ENCODE results near the gene SGMS1. TPM values are rescaled to one million over a fixed set of nuclear protein-coding genes. Genes with fewer than 3 reads are reported as not detected.
A peak's percentile ranks its signal among the peaks of the same experiment; 100 is the strongest.

SGMS1 gene
- total RNA-seq, 1 donor from 2014 or later, result 9.2 TPM

DNA sequence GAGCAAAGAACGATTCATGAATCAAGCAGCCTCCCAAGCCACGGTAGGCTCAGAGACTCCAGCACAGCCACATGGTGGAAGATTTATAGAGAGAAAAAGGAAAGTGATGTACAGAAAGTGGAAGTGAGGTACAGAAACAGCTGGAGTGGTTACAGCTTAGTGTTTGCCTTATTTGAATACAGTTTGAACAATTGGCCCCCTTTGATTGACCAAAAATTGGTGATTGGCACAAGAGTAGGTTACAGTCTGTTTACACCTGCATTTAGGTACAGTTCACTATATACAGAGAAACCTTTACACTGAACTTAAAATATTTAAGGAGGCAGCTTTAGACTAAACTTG is 236.1 kb downstream of the SGMS1 start:
- Mint-ChIP-seq H3K4me3 (no peak overlapping the region), H3K27ac (no peak overlapping the region), H3K27me3 (ENCODE audit: insufficient read depth, low read depth) (peaks cover 2% of the 10 kb centered on the region), H3K9me3 (no peaks in the 10 kb centered on the region), H3K4me1 (no peaks in the 10 kb centered on the region), H3K36me3 (no peaks in the 10 kb centered on the region)
- H2AFZ ChIP-seq (replicated peaks), result no peak overlapping the region
- DNase-seq (ENCODE audit: low spot score), result no peak
- no peaks in the 10 kb centered on the region for H3F3A ChIP-seq (ENCODE audit: low read depth)
- H3K79me2 ChIP-seq (ENCODE audit: low read depth), result no peaks in the 10 kb centered on the region
- H3K27ac ChIP-seq, result no peak overlapping the region
- H3K4me3 ChIP-seq, result no peak overlapping the region
- no peaks in the 10 kb centered on the region for H3K27me3 ChIP-seq
- H4K20me1 ChIP-seq (ENCODE audit: low read depth), result no peaks in the 10 kb centered on the region
- H3K4me2 ChIP-seq, result no peak overlapping the region
- TF ChIP-seq, protein P1, sequence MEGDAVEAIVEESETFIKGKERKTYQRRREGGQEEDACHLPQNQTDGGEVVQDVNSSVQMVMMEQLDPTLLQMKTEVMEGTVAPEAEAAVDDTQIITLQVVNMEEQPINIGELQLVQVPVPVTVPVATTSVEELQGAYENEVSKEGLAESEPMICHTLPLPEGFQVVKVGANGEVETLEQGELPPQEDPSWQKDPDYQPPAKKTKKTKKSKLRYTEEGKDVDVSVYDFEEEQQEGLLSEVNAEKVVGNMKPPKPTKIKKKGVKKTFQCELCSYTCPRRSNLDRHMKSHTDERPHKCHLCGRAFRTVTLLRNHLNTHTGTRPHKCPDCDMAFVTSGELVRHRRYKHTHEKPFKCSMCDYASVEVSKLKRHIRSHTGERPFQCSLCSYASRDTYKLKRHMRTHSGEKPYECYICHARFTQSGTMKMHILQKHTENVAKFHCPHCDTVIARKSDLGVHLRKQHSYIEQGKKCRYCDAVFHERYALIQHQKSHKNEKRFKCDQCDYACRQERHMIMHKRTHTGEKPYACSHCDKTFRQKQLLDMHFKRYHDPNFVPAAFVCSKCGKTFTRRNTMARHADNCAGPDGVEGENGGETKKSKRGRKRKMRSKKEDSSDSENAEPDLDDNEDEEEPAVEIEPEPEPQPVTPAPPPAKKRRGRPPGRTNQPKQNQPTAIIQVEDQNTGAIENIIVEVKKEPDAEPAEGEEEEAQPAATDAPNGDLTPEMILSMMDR (IDR thresholded peaks at IDR 0.05), result no peak
- TF ChIP-seq EZH2phosphoT487 (IDR thresholded peaks at IDR 0.05) (no peak), EZH2 (IDR thresholded peaks at IDR 0.05) (no peak)
- no peaks in the 10 kb centered on the region for H3K9me3 ChIP-seq (ENCODE audit: low read depth)
- H3K4me1 ChIP-seq, result no peaks in the 10 kb centered on the region
- no peaks in the 10 kb centered on the region for H3K36me3 ChIP-seq
- H3K9ac ChIP-seq, result no peak overlapping the region

DNA sequence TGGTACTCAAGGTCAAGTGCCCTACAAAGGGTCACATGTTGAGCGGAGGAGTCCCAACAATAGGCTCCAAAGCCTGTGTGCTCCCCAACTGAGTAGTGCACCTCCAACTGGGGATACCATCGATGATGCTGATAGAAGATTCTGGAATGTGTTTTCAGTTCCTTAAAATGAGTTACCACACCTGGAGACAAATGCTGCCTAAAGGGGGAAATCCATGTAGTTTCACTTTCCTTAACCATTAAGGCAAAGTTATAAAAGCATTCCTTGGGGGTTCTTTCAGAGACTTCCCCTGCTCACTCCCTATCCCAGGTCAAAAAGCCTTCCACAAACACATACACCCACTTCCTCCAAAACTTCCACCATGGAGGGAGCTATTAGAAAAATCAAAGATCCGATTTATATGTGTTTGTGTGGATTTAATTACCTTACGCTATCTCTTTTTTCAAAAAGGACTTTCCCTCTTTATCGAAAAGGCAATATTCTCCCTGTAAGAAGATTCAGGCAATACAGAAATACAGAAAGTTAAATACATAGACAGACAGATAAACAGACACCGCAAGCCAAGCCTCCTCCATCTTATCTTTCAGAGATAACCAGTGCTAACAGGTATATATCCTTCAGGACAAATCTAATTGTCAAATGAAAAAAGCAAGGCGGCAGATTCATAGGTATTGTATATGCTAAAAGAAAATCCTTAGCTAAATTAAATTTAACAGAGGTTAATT is 236.6 kb downstream of the SGMS1 start:
- no peaks in the 10 kb centered on the region for H3K36me3 Mint-ChIP-seq

DNA sequence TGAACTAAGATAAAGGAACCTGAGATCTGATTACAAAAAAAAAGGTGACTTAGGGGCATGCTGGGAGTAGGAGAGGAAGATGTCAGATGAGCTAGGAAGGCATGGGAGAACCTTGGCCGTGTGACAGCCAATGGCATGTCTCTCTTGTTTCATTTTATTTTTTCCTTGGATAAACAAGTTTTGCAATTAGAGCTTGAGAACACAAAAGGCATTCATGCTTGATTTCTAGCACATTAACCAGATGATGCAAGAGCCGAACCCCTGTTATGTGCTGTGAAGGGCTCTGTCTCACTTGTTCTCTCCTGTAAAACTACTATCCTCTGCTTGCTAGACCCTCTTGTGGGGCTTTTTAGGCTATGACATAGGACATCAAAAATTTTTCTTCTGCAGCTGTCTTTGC is 238.1 kb downstream of the SGMS1 start:
- Mint-ChIP-seq H3K27me3 (ENCODE audit: insufficient read depth, low read depth) (peaks cover 2% of the 10 kb centered on the region), H3K9me3 (no peaks in the 10 kb centered on the region)
- H3K4me2 ChIP-seq, result no peak overlapping the region

More for the DNA sequence above, 236.6 kb downstream of the SGMS1 start:
- Histone ChIP-seq H3K27ac (no peak overlapping the region), H2AFZ (replicated peaks) (no peak overlapping the region), H4K20me1 (ENCODE audit: low read depth) (no peaks in the 10 kb centered on the region), H3K27me3 (no peaks in the 10 kb centered on the region), H3K79me2 (ENCODE audit: low read depth) (no peaks in the 10 kb centered on the region), H3K9ac (no peak overlapping the region), H3K4me1 (no peaks in the 10 kb centered on the region), H3K4me2 (no peak overlapping the region), H3F3A (ENCODE audit: low read depth) (no peaks in the 10 kb centered on the region), H3K36me3 (no peaks in the 10 kb centered on the region), H3K9me3 (ENCODE audit: low read depth) (no peaks in the 10 kb centered on the region), H3K4me3 (no peak overlapping the region)
- Mint-ChIP-seq H3K27me3 (ENCODE audit: insufficient read depth, low read depth) (peaks cover 2% of the 10 kb centered on the region), H3K27ac (no peak overlapping the region), H3K9me3 (no peaks in the 10 kb centered on the region), H3K4me1 (no peaks in the 10 kb centered on the region), H3K4me3 (no peak overlapping the region)
- no peak for DNase-seq (ENCODE audit: low spot score)
- TF ChIP-seq EZH2phosphoT487 (IDR thresholded peaks at IDR 0.05), result no peak

DNA sequence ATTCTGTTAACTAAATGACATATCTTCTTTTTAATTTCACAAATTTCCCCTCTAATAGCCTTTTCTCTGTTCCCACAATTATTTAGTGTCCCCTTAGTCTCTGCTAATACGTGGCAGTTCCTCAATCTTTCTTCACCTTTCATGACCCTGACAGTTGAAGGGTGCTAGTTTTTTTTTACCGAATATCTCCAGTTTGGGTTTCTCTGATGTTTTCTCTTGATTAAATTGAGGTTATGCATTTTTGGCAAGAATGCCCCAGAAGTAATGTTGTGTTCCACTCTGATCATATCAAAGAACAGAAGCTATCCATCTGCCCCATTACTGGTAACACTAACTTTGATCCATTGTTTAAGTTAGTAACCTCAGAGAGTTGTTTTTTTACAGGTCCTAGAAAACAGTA is 238.9 kb downstream of the SGMS1 start:
- no peaks in the 10 kb centered on the region for H3K9me3 ChIP-seq (ENCODE audit: low read depth)
- H3K4me3 ChIP-seq, result no peak overlapping the region
- H4K20me1 ChIP-seq (ENCODE audit: low read depth), result peaks cover 3% of the 10 kb centered on the region
- Mint-ChIP-seq H3K4me3 (no peak overlapping the region), H3K9me3 (no peaks in the 10 kb centered on the region), H3K36me3 (no peaks in the 10 kb centered on the region), H3K4me1 (no peaks in the 10 kb centered on the region), H3K27ac (no peak overlapping the region), H3K27me3 (ENCODE audit: insufficient read depth, low read depth) (peaks cover 2% of the 10 kb centered on the region)
- no peaks in the 10 kb centered on the region for H3F3A ChIP-seq (ENCODE audit: low read depth)
- no peaks in the 10 kb centered on the region for H3K27me3 ChIP-seq
- no peak overlapping the region for H3K27ac ChIP-seq
- no peaks in the 10 kb centered on the region for H3K4me1 ChIP-seq
- no peaks in the 10 kb centered on the region for H3K79me2 ChIP-seq (ENCODE audit: low read depth)
- H2AFZ ChIP-seq (replicated peaks), result no peak overlapping the region
- H3K9ac ChIP-seq, result no peak overlapping the region
- TF ChIP-seq EZH2phosphoT487 (IDR thresholded peaks at IDR 0.05), result no peak
- no peak for TF ChIP-seq EZH2 (IDR thresholded peaks at IDR 0.05)
- TF ChIP-seq, protein P1 (IDR thresholded peaks at IDR 0.05), result no peak
- H3K4me2 ChIP-seq, result no peak overlapping the region
- no peaks in the 10 kb centered on the region for H3K36me3 ChIP-seq
- no peak for DNase-seq (ENCODE audit: low spot score)

More for the DNA sequence above, 238.1 kb downstream of the SGMS1 start:
- no peak for DNase-seq (ENCODE audit: low spot score)
- H3K27ac Mint-ChIP-seq, result peak overlapping the region; percentile 1
- no peak overlapping the region for H3K4me3 Mint-ChIP-seq
- H3K9ac ChIP-seq, result no peak overlapping the region
- peaks cover 3% of the 10 kb centered on the region for H4K20me1 ChIP-seq (ENCODE audit: low read depth)
- TF ChIP-seq, protein P1 (IDR thresholded peaks at IDR 0.05), result no peak
- TF ChIP-seq EZH2 (IDR thresholded peaks at IDR 0.05), result no peak
- no peak for TF ChIP-seq EZH2phosphoT487 (IDR thresholded peaks at IDR 0.05)
- H3K27me3 ChIP-seq, result no peaks in the 10 kb centered on the region
- H3F3A ChIP-seq (ENCODE audit: low read depth), result no peaks in the 10 kb centered on the region
- no peaks in the 10 kb centered on the region for H3K4me1 ChIP-seq
- no peaks in the 10 kb centered on the region for H3K4me1 Mint-ChIP-seq
- H3K79me2 ChIP-seq (ENCODE audit: low read depth), result no peaks in the 10 kb centered on the region
- no peak overlapping the region for H2AFZ ChIP-seq (replicated peaks)
- no peak overlapping the region for H3K27ac ChIP-seq
- H3K36me3 Mint-ChIP-seq, result no peaks in the 10 kb centered on the region
- H3K4me3 ChIP-seq, result no peak overlapping the region
- H3K9me3 ChIP-seq (ENCODE audit: low read depth), result no peaks in the 10 kb centered on the region
- no peaks in the 10 kb centered on the region for H3K36me3 ChIP-seq

All from neural progenitor cell (in vitro differentiated cells).